Heart left ventricle (tissue), 16 donors: ENCODE measurements around the gene DNAH14. TPM values are rescaled to one million over a fixed set of nuclear protein-coding genes. Genes with fewer than 3 reads are reported as not detected.
"Not testable (repeated sequence)": the region's sequence is repeated elsewhere in the genome, so short reads cannot be mapped to it uniquely, and the experiment has no call there.

Source experiments
- ATAC-seq, 4 donors: fragments of 200-7000 bp; cut with Tn5 transposase; one replicate each; pipeline ENCODE4 v1.9.1; 2020 to 2022; ENCODE audit warnings: moderate library complexity in 4 of 4, mild to moderate bottlenecking in 3 of 4, moderate number of reproducible peaks in 1 of 4
- DNase-seq, 5 donors: peaks; one replicate each; pipeline ENCODE4 v3.0.0-alpha.2; 2020
- H3K27ac ChIP-seq, 12 donors: fragments of 200-600 bp; sonication (generic) in 4 of 12; one replicate each; pipeline versions ENCODE4 v1.5.0 to v1.8.0; 2016 to 2022; ENCODE audit warnings: mild to moderate bottlenecking in 2 of 12
- H3K27me3 ChIP-seq, 9 donors: fragments of 200-600 bp; sonication (generic) in 2 of 9; one replicate each; pipeline versions ENCODE4 v1.5.1 to v1.8.0; 2016 to 2022; ENCODE audit warnings: mild to moderate bottlenecking in 3 of 9
- H3K36me3 ChIP-seq, 9 donors: fragments of 200-600 bp; sonication (generic) in 2 of 9; one replicate each; pipeline versions ENCODE4 v1.5.0 to v1.8.0; 2018 to 2022; ENCODE audit warnings: mild to moderate bottlenecking in 2 of 9
- H3K4me1 ChIP-seq, 12 donors: fragments of 200-600 bp; sonication (generic) in 4 of 12; one replicate each; pipeline versions ENCODE4 v1.5.0 to v1.8.0; 2016 to 2022; ENCODE audit warnings: mild to moderate bottlenecking in 3 of 12
- H3K4me3 ChIP-seq, 12 donors: fragments of 200-600 bp; sonication (generic) in 4 of 12; one replicate each; pipeline versions ENCODE4 v1.5.0 to v1.8.0; 2017 to 2022; ENCODE audit warnings: mild to moderate bottlenecking in 9 of 12, moderate library complexity in 4 of 12
- H3K9me3 ChIP-seq, 12 donors: fragments of 200-600 bp; sonication (generic) in 4 of 12; one replicate each; pipeline versions ENCODE4 v1.5.0 to v1.8.0; 2016 to 2022; ENCODE audit warnings: mild to moderate bottlenecking in 1 of 12
- POLR2A ChIP-seq, 2 donors: fragments of 450-650 bp; IDR thresholded peaks; one replicate each; pipeline ENCODE4 v1.6.1; 2017; ENCODE audit warnings: antibody characterized with exemption in 2 of 2, mild to moderate bottlenecking in 2 of 2, moderate library complexity in 2 of 2
- WGBS, 4 donors: extraction: QIAGEN DNeasy Blood & Tissue Kit in 2 of 4; methylation state at CpG; one replicate each; pipeline versions ENCODE4 v1.1.5 to v1.1.7; 2013 to 2018; 5-methylcytosine and 5-hydroxymethylcytosine counted together
- intact Hi-C, 10 donors: fragments of 100-400 bp; cut with DNase I; formaldehyde crosslinking; loops; one replicate each; pipeline versions ENCODE4 v1.11.1 to v1.14.2; 2022
- polyA plus RNA-seq, 2 donors: library from polyadenylated mRNA; stranded (reverse); fragments of 200-250 nt; gene quantifications; one replicate each; pipeline ENCODE4 v1.2.3, GENCODE V29; 2013
- total RNA-seq, 9 donors: library from RNA; depleted of rRNA in 2 of 9; stranded (reverse); fragments of >200 nt in 2 of 9; fragmentation: NEBNext Ultra II Directional in 3 of 9; extraction: Animal tissue kit (Norgen Biotek cat#: 25700) in 3 of 9; gene quantifications; one replicate each; pipeline versions ENCODE4 v1.1.0 to v1.2.4, GENCODE V29; 2016 to 2023
- TF ChIP-seq, protein P1 (sequence below), 12 donors: fragments of 200-600 bp; sonication (generic) in 4 of 12; IDR thresholded peaks; one replicate each; pipeline versions ENCODE4 v1.5.0 to v1.8.0; 2018 to 2022; ENCODE audit warnings: antibody characterized with exemption in 12 of 12, mild to moderate bottlenecking in 5 of 12
- donor health status: ischemic (EF 13 %, LVEDD 7.1; RV severe dilation, severe dysfunction).
- donor health status: healthy with polysubstance abuse.
- donor health status: DM: no; HTN: yes; CAD: no.
- donor health status: DM: no; HTN: no; CAD: no.
- donor health status: ischemic (EF 25% LVEDD 6.9; RV normal size, moderate dysfunction).
- donor health status: ischemic (EF 25% LVEDD 5.7; RV mildly dilated, moderate dysfunction).
- donor health status: healthy.
- donor health status: DM: yes; HTN: yes; CAD: no.
- donor health status: ischemic (EF 35%, LVEDD 5.7; RV mildly dilated, moderate dysfunction).
- donor health status: nonischemic (EF 11% LVEDD 7.7; RV severe dilation, severe dysfunction).
- donor health status: DM: yes; HTN: yes; CAD: no.
- donor health status: PGD.
- donor health status: ischemic (EF 29% LVEDD 5.4; RV normal size, mild dysfunction).
- donor health status: nonischemic (EF 23%, LVEDD 6.1; RV moderate dilation, normal function).

DNAH14 gene
- total and polyA plus RNA-seq, 11 donors = 0.24 to 6.8 (median 2.8) TPM

- Histone ChIP-seq H3K27me3 (no peaks in the 10 kb centered on the region), H3K36me3 (no peaks in the 10 kb centered on the region), H3K9me3 (peaks cover 0 to 2% (median 0%) of the 10 kb centered on the region in 12 donors), H3K27ac (no peak overlapping the region), H3K4me1 (no peaks in the 10 kb centered on the region), H3K4me3 (no peak overlapping the region)
- intact Hi-C loops = loop anchor here in 9 of 10 donors (1.0 to 10.0 kb wide), 5 partner anchors 278 to 410 kb away; no protein-coding TSS in a partner anchor
- DNase-seq = no peak
- TF ChIP-seq, protein P1, sequence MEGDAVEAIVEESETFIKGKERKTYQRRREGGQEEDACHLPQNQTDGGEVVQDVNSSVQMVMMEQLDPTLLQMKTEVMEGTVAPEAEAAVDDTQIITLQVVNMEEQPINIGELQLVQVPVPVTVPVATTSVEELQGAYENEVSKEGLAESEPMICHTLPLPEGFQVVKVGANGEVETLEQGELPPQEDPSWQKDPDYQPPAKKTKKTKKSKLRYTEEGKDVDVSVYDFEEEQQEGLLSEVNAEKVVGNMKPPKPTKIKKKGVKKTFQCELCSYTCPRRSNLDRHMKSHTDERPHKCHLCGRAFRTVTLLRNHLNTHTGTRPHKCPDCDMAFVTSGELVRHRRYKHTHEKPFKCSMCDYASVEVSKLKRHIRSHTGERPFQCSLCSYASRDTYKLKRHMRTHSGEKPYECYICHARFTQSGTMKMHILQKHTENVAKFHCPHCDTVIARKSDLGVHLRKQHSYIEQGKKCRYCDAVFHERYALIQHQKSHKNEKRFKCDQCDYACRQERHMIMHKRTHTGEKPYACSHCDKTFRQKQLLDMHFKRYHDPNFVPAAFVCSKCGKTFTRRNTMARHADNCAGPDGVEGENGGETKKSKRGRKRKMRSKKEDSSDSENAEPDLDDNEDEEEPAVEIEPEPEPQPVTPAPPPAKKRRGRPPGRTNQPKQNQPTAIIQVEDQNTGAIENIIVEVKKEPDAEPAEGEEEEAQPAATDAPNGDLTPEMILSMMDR (IDR thresholded peaks at IDR 0.05) = peak; percentile 53 to 77 (median 62)
- no peak for TF ChIP-seq POLR2A (IDR thresholded peaks at IDR 0.05)
- ATAC-seq = peak in 3 of 4 donors; percentile 55 to 76 (median 65)
- WGBS, 4 donors = 26 to 36% (median 29%) methylated on average over 5 of the region's 5 CpGs
These were observed 6.9 kb upstream of the DNAH14 start for GRCh38 chr1:224922404-224923164.

- H3K4me3 ChIP-seq = no peak overlapping the region
- TF ChIP-seq, protein P1 (IDR thresholded peaks at IDR 0.05) = no peak
- H3K27ac ChIP-seq = no peak overlapping the region
- peaks cover 0 to 4% (median 0%) of the 10 kb centered on the region in 9 donors for H3K27me3 ChIP-seq
- H3K4me1 ChIP-seq = no peaks in the 10 kb centered on the region
- peaks cover 0 to 6% (median 0%) of the 10 kb centered on the region in 12 donors for H3K9me3 ChIP-seq
- H3K36me3 ChIP-seq = no peaks in the 10 kb centered on the region
- ATAC-seq (no peak), DNase-seq (no peak)
- WGBS, 4 donors = 58 to 66% (median 60%) methylated on average over 4 of the region's 4 CpGs
- intact Hi-C loops = loop anchor here in 8 of 10 donors (2.0 to 10.0 kb wide), 4 partner anchors 279 to 411 kb away; no protein-coding TSS in a partner anchor
These were observed 5.7 kb upstream of the DNAH14 start for GRCh38 chr1:224923726-224924125.

DNA sequence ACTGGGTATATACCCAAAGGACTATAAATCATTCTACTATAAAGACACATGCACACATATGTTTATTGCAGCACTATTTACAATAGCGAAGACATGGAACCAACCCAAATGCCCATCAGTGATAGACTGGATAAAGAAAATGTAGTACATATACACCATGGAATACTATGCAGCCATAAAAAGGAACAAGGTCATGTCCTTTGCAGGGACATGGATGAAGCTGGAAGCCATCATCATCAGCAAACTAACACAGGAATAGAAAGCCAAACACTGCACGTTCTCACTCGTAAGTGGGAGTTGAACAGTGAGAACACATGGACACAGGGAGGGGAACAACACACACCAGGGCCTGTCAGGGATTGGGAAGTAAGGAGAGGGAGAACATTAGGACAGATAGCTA lies 1.8 kb upstream of the DNAH14 start:
- 66 to 94% (median 84%) methylated on average over 3 of the region's 3 CpGs for WGBS, 4 donors

GRCh38 chr1:224928906-224929305 lies 569 bp upstream of the DNAH14 start:
- Histone ChIP-seq H3K27ac (no peak overlapping the region), H3K9me3 (peaks cover 0 to 30% (median 17%) of the 10 kb centered on the region in 12 donors), H3K36me3 (no peaks in the 10 kb centered on the region), H3K4me1 (peaks cover 0 to 10% (median 0%) of the 10 kb centered on the region in 12 donors), H3K27me3 (peaks cover 0 to 25% (median 7%) of the 10 kb centered on the region in 9 donors), H3K4me3 (peak overlapping the region in 2 of 12 donors; percentile 45 to 60)
- no peak for TF ChIP-seq POLR2A (IDR thresholded peaks at IDR 0.05)
- TF ChIP-seq, protein P1 (IDR thresholded peaks at IDR 0.05) = no peak
- 81 to 89% (median 84%) methylated on average over 4 of the region's 4 CpGs for WGBS, 4 donors
- DNase-seq (no peak), ATAC-seq (no peak)
- intact Hi-C loops = loop anchor here in 3 of 10 donors (10.0 kb wide), 1 partner anchor 284 kb away; no protein-coding TSS in a partner anchor

More for the DNA sequence above, 1.8 kb upstream of the DNAH14 start:
- H3K4me1 ChIP-seq, ATAC-seq, DNase-seq, H3K4me3 ChIP-seq, H3K27ac ChIP-seq, H3K36me3 ChIP-seq: not testable (repeated sequence)
- intact Hi-C loops = loop anchor here in 3 of 10 donors (10.0 kb wide), 1 partner anchor 283 kb away; no protein-coding TSS in a partner anchor
- Histone ChIP-seq H3K27me3 (peaks cover 0 to 25% (median 7%) of the 10 kb centered on the region in 9 donors), H3K9me3 (peaks cover 0 to 17% (median 4%) of the 10 kb centered on the region in 12 donors)
